HG02870 (cell line): ENCODE data around the gene ATM.
"Not testable (repeated sequence)": the region's sequence is repeated elsewhere in the genome, so short reads cannot be mapped to it uniquely, and the experiment has no call there.

Experiments
- ATAC-seq: cut with Tn5 transposase; IDR thresholded peaks from one replicate; pipeline ENCODE4 v1.9.1; 2021; ENCODE audit warnings: mild to moderate bottlenecking, moderate library complexity; ENCODE audit not compliant: unreplicated experiment

The ATM gene

GRCh38 chr11:108370315-108370714, 147.4 kb downstream of the ATM start:
- no peak for ATAC-seq

GRCh38 chr11:108370990-108371389, 148.1 kb downstream of the ATM start:
- ATAC-seq, result no peak

DNA sequence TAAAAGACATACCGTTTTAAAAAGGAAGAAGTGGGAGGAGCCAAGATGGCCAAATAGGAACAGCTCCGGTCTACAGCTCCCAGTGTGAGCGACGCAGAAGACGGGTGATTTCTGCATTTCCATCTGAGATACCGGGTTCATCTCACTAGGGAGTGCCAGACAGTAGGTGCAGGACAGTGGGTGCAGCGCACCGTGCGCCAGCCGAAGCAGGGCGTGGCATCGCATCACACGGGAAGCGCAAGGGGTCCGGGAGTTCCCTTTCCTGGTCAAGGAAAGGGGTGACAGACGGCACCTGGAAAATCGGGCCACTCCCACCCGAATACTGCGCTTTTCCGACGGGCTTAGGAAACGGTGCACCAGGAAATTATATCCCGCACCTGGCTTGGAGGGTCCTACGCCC, 150.6 kb downstream of the ATM start:
- not testable (repeated sequence) for ATAC-seq

DNA sequence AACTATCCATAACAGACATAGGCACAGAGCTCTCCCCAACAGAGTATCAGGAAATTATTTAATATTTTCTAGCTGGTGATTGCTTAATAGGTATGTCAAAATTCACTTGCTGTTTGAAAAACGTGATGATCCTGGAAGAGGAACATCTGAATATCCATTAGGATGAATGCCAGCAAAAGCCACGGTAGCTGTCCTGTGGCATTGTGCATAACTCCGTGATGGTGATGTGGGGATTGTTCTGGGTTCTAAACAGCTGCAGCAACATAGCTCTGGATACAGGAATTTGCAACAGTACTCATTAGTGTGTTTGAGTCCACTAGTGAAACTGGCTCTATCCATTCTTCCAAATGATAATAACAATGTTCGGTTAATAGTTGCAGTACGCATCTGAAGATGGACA, 165.7 kb downstream of the ATM start:
- no peak for ATAC-seq

DNA sequence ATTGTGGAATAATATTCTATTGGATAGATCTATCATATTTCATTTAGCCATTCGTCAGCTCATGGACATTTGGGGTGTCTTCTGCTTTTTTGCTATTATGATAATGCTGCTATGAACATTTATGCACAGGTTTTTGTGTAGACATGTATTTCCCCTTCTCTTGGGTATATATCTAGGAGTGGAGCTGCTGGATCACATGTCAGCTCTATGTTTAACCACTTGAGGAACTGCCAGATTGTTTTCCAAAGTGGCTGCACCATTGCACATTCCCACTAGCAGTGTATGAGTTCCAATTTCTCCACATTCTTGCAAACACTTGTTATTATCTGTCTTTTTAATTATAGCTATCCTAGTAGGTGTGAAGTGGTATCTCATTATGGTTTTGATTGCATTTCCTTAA, 169.5 kb downstream of the ATM start:
- no peak for ATAC-seq

DNA sequence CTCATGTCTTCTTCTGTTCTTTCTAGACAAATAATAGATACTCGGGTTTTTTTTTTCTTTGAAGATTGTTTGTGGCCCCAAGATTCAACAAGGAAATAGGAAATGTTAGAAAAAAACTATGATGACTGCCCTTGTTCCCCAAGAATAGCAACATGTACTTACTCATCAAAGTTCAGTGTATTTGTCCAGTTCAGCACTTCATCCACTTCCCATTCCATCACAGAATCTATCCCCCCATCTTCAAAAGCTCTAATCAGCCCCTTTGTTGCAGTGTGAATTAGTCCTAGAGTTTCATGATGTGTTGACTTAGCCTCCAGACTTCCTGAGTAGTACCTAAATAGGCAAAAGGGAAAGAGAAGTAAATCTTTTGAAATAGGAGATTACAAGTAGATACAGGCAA, 170.2 kb downstream of the ATM start:
- no peak for ATAC-seq

GRCh38 chr11:108394744-108395284, 171.9 kb downstream of the ATM start:
- no peak for ATAC-seq

- ATAC-seq, result not testable (repeated sequence)
These were observed 173.8 kb downstream of the ATM start for GRCh38 chr11:108396672-108397071.

GRCh38 chr11:108398439-108398838, 175.6 kb downstream of the ATM start:
- ATAC-seq, result no peak

GRCh38 chr11:108402241-108402640, 179.4 kb downstream of the ATM start:
- ATAC-seq, result no peak

GRCh38 chr11:108403052-108403451, 180.2 kb downstream of the ATM start:
- ATAC-seq, result no peak

DNA sequence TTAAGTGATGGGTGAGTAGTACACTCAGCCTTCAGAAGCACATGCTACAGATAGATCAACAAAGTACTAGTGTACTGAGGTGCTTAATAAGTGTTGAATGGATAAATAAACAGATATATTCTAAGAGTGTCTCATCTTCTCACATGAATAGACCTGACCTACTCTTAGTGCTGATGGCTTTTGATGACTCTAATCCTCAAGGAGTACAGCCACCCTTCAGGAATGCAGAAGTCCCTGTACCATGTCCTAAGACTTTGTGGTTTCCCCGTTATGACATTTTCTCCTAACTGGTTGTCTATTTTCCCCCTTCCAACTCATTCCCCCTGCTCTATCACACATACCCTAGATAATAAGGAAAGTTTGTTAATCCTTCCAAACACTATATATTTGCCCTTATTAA, 182.8 kb downstream of the ATM start:
- no peak for ATAC-seq

- no peak for ATAC-seq
These were observed 192.1 kb downstream of the ATM start for GRCh38 chr11:108414958-108415357.

- ATAC-seq, result not testable (repeated sequence)
These were observed 194.7 kb downstream of the ATM start for GRCh38 chr11:108417551-108417950.
